ENCODE data around the gene AMN.

GRCh38 chr14:102913341-102914211, 8.9 kb upstream of the AMN start:
- TF ChIP-seq CTCF (IDR thresholded peaks at IDR 0.05) (no peak), POLR2AphosphoS5 (IDR thresholded peaks at IDR 0.05) (no peak), POLR2A (IDR thresholded peaks at IDR 0.05) (no peak), EP300 (IDR thresholded peaks at IDR 0.05) (no peak)

Measured in gastroesophageal sphincter (tissue), 3 donors.